MCF 10A (cell line): ENCODE measurements around the gene ZNF581. TPM values are rescaled to one million over a fixed set of nuclear protein-coding genes. Genes with fewer than 3 reads are reported as not detected.

Experiments used
- BruUV-seq: library from RNA; stranded (reverse); fragments of 400-500 nt; replicated peaks from 2 replicates; lab custom pipeline; 2021; lab: Mats Ljungman, UMichigan
- CTCF ChIA-PET: fragments of 300-600 bp; sonication (Branson Sonifier 250); formaldehyde crosslinking; extraction: SDS; loops from one replicate; lab custom pipeline; 2021; ENCODE audit warnings: antibody characterized with exemption, inconsistent platforms; lab: Yijun Ruan, JAX
- POLR2A ChIA-PET: fragments of 300-600, 350-650 bp; sonication (Branson Sonifier 250); formaldehyde crosslinking; extraction: SDS; loops from one replicate; lab custom pipeline; 2020; ENCODE audit warnings: antibody characterized with exemption, inconsistent platforms; lab: Yijun Ruan, JAX
- DNase-seq: peaks from one replicate; pipeline ENCODE4 v3.0.0-alpha.2; 2018; ENCODE audit not compliant: unreplicated experiment
- H3K27ac Mint-ChIP-seq: one replicate; pipeline ENCODE4 v1.8.0; 2022; ENCODE audit warnings: mild to moderate bottlenecking, low read depth, mixed read lengths; ENCODE audit not compliant: unreplicated experiment
- H3K27me3 Mint-ChIP-seq: one replicate; pipeline ENCODE4 v1.8.0; 2022; ENCODE audit warnings: mixed read lengths; ENCODE audit not compliant: insufficient read depth, unreplicated experiment
- H3K36me3 Mint-ChIP-seq: one replicate; pipeline ENCODE4 v1.8.0; 2022; ENCODE audit warnings: mild to moderate bottlenecking, moderate library complexity, mixed read lengths; ENCODE audit not compliant: insufficient read depth, unreplicated experiment
- H3K4me1 Mint-ChIP-seq: one replicate; pipeline ENCODE4 v1.8.0; 2022; ENCODE audit warnings: mixed read lengths; ENCODE audit not compliant: insufficient read depth, unreplicated experiment
- H3K4me3 Mint-ChIP-seq: one replicate; pipeline ENCODE4 v1.8.0; 2022; ENCODE audit warnings: mild to moderate bottlenecking, moderate library complexity, mixed read lengths; ENCODE audit not compliant: unreplicated experiment
- H3K9me3 Mint-ChIP-seq: one replicate; pipeline ENCODE4 v1.8.0; 2022; ENCODE audit warnings: mixed read lengths; ENCODE audit not compliant: unreplicated experiment
- CTCF ChIP-seq: fragments of 200-600 bp; IDR thresholded peaks from one replicate; pipeline ENCODE4 v1.8.0; 2022; ENCODE audit warnings: antibody characterized with exemption, mild to moderate bottlenecking; ENCODE audit not compliant: unreplicated experiment
- intact Hi-C: fragments of 100-400 bp; cut with micrococcal nuclease; formaldehyde crosslinking; loops from 2 replicates; pipeline ENCODE4 v1.14.1; 2022
- total RNA-seq: library from RNA; stranded (reverse); gene quantifications from 2 replicates; pipeline ENCODE4 v1.2.3, GENCODE V29; 2022

The ZNF581 gene
- total RNA-seq, 1 experiment from 2014 or later, result 25.7 TPM

GRCh38 chr19:55693336-55693974, 50.0 kb downstream of the ZNF581 start:
- Mint-ChIP-seq H3K36me3 (peaks cover 64% of the 10 kb centered on the region), H3K27me3 (no peaks in the 10 kb centered on the region), H3K27ac (no peak overlapping the region), H3K4me3 (no peak overlapping the region), H3K4me1 (no peaks in the 10 kb centered on the region), H3K9me3 (no peaks in the 10 kb centered on the region)
- TF ChIP-seq CTCF, result no peak
- no TSS peak for BruUV-seq
- POLR2A ChIA-PET, result no interaction called here
- intact Hi-C loops, result no loop called here
- CTCF ChIA-PET, result interaction anchor here (1.1 kb wide), 1 partner anchor 40 kb away, joined by 3 read pairs; no protein-coding TSS in a partner anchor
- no peak for DNase-seq

GRCh38 chr19:55694241-55694655, 50.8 kb downstream of the ZNF581 start:
- no peak for TF ChIP-seq CTCF
- CTCF ChIA-PET, result interaction anchor here (0.6 to 1.1 kb wide), 2 partner anchors 10 to 41 kb away, joined by 3 to 5 read pairs; no protein-coding TSS in a partner anchor
- Mint-ChIP-seq H3K27me3 (no peaks in the 10 kb centered on the region), H3K4me1 (no peaks in the 10 kb centered on the region), H3K4me3 (no peak overlapping the region), H3K36me3 (peaks cover 69% of the 10 kb centered on the region), H3K9me3 (no peaks in the 10 kb centered on the region), H3K27ac (no peak overlapping the region)
- no peak for DNase-seq
- POLR2A ChIA-PET, result no interaction called here
- BruUV-seq, result no TSS peak
- intact Hi-C loops, result no loop called here

GRCh38 chr19:55694656-55695491, 51.4 kb downstream of the ZNF581 start:
- no peak for TF ChIP-seq CTCF
- ChIA-PET POLR2A (no interaction called here), CTCF (interaction anchor here (0.6 kb wide), 1 partner anchor 10 kb away, joined by 5 read pairs; no protein-coding TSS in a partner anchor)
- intact Hi-C loops, result no loop called here
- H3K4me1 Mint-ChIP-seq, result no peaks in the 10 kb centered on the region
- no peak overlapping the region for H3K4me3 Mint-ChIP-seq
- peaks cover 67% of the 10 kb centered on the region for H3K36me3 Mint-ChIP-seq
- H3K27me3 Mint-ChIP-seq, result no peaks in the 10 kb centered on the region
- no peaks in the 10 kb centered on the region for H3K9me3 Mint-ChIP-seq
- BruUV-seq, result TSS peak; percentile 70
- no peak overlapping the region for H3K27ac Mint-ChIP-seq
- DNase-seq, result no peak

Other genes starting within 250 kb of the ZNF581 start
- 331 and 345 TPM in 2 replicates for gene UBE2S, start 235.9 kb upstream of the ZNF581 start, total RNA-seq
- gene SHISA7, start 200.3 kb upstream of the ZNF581 start, total RNA-seq, result not detected in 2 replicates
- 34.3 and 59.9 TPM in 2 replicates for gene ISOC2, start 182.0 kb upstream of the ZNF581 start, total RNA-seq
- gene C19orf85, start 178.9 kb upstream of the ZNF581 start, total RNA-seq, result 0.23 and 0.32 TPM in 2 replicates
- 6.2 and 12.1 TPM in 2 replicates for gene ZNF628, start 167.0 kb upstream of the ZNF581 start, total RNA-seq
- 16.6 and 22.8 TPM in 2 replicates for gene NAT14, start 158.5 kb upstream of the ZNF581 start, total RNA-seq
- 0.33 and 0.59 TPM in 2 replicates for gene SSC5D, start 155.2 kb upstream of the ZNF581 start, total RNA-seq
- not detected in 2 replicates for gene SBK2, start 106.5 kb upstream of the ZNF581 start, total RNA-seq
- not detected in 2 replicates for gene SBK3, start 98.1 kb upstream of the ZNF581 start, total RNA-seq
- gene ZNF579, start 62.8 kb upstream of the ZNF581 start, total RNA-seq, result 11.6 and 12.6 TPM in 2 replicates
- gene FIZ1, start 44.1 kb upstream of the ZNF581 start, total RNA-seq, result 13.5 and 16.3 TPM in 2 replicates
- gene ZNF524, start 43.4 kb upstream of the ZNF581 start, total RNA-seq, result 15.7 and 17.6 TPM in 2 replicates
- 12.2 and 12.7 TPM in 2 replicates for gene ZNF865, start 38.0 kb upstream of the ZNF581 start, total RNA-seq
- gene ZNF784, start 19.1 kb upstream of the ZNF581 start, total RNA-seq, result 2.7 and 3.1 TPM in 2 replicates
- gene ZNF580, start 2.6 kb upstream of the ZNF581 start, total RNA-seq, result 38.9 and 44.9 TPM in 2 replicates
- 2.3 and 2.5 TPM in 2 replicates for gene CCDC106, start 4.6 kb downstream of the ZNF581 start, total RNA-seq
- gene U2AF2, start 11.4 kb downstream of the ZNF581 start, total RNA-seq, result 220 and 280 TPM in 2 replicates
- 102 and 123 TPM in 2 replicates for gene EPN1, start 31.6 kb downstream of the ZNF581 start, total RNA-seq
- not detected in 2 replicates for gene NLRP9, start 94.8 kb downstream of the ZNF581 start, total RNA-seq
- not detected in 2 replicates for gene RFPL4A, start 115.4 kb downstream of the ZNF581 start, total RNA-seq
- not detected in 2 replicates for gene RFPL4AL1, start 125.5 kb downstream of the ZNF581 start, total RNA-seq
- not detected in 2 replicates for gene NLRP11, start 188.3 kb downstream of the ZNF581 start, total RNA-seq
- not detected in 2 replicates for gene NLRP4, start 192.9 kb downstream of the ZNF581 start, total RNA-seq